Caco-2 (cell line): ENCODE data around the gene LIMK2. TPM values are rescaled to one million over a fixed set of nuclear protein-coding genes. Genes with fewer than 3 reads are reported as not detected.

ENCODE experiments used
- BruUV-seq: library from RNA; stranded (reverse); fragments of 400-500 nt; replicated peaks from 2 replicates; lab custom pipeline; 2021; lab: Mats Ljungman, UMichigan
- CTCF ChIA-PET: fragments of 300-600 bp; sonication (Branson Sonifier 250); formaldehyde crosslinking; loops from one replicate; lab custom pipeline; 2022; ENCODE audit warnings: antibody characterized with exemption; lab: Charles Lee
- POLR2A ChIA-PET: fragments of 300-600 bp; sonication (Branson Sonifier 250); formaldehyde crosslinking; loops from one replicate; lab custom pipeline; 2022; ENCODE audit warnings: antibody characterized with exemption; lab: Charles Lee
- DNase-seq, 2 experiments: peaks; one replicate each; pipeline versions ENCODE4 v3.0.0 to v3.0.0-alpha.2; 2020 to 2022
- H3K27me3 ChIP-seq: replicated peaks from 2 replicates; pipeline ENCODE4 v1.6.0; 2011; ENCODE audit warnings: low read length; ENCODE audit not compliant: control insufficient read depth, insufficient read depth
- H3K36me3 ChIP-seq: 2 replicates; pipeline ENCODE4 v1.5.1; 2011; ENCODE audit warnings: low read length; ENCODE audit not compliant: control insufficient read depth, insufficient read depth
- H3K4me1 ChIP-seq: fragments of 250-450 bp; sonication (Bioruptor Pico); 2 replicates; pipeline ENCODE4 v1.5.1; 2020; ENCODE audit warnings: mild to moderate bottlenecking
- H3K4me3 ChIP-seq: 2 replicates; pipeline ENCODE4 v1.5.1; 2011; ENCODE audit warnings: low read depth, mild to moderate bottlenecking, control low read depth, low read length
- H3K9me3 ChIP-seq: fragments of 250-450 bp; sonication (Bioruptor Pico); 2 replicates; pipeline ENCODE4 v1.5.1; 2020; ENCODE audit warnings: mild to moderate bottlenecking, moderate library complexity
- H3K27ac Mint-ChIP-seq: one replicate; pipeline ENCODE4 v1.8.0; 2022; ENCODE audit warnings: mixed read lengths; ENCODE audit not compliant: unreplicated experiment
- H3K27me3 Mint-ChIP-seq: one replicate; pipeline ENCODE4 v1.8.0; 2022; ENCODE audit warnings: mixed read lengths; ENCODE audit not compliant: insufficient read depth, unreplicated experiment
- H3K36me3 Mint-ChIP-seq: one replicate; pipeline ENCODE4 v1.8.0; 2022; ENCODE audit warnings: mild to moderate bottlenecking, mixed read lengths; ENCODE audit not compliant: insufficient read depth, unreplicated experiment
- H3K4me1 Mint-ChIP-seq: one replicate; pipeline ENCODE4 v1.8.0; 2022; ENCODE audit warnings: low read depth, mixed read lengths; ENCODE audit not compliant: unreplicated experiment
- H3K4me3 Mint-ChIP-seq: one replicate; pipeline ENCODE4 v1.8.0; 2022; ENCODE audit warnings: mild to moderate bottlenecking, moderate library complexity, mixed read lengths; ENCODE audit not compliant: unreplicated experiment
- H3K9me3 Mint-ChIP-seq: one replicate; pipeline ENCODE4 v1.8.0; 2022; ENCODE audit warnings: mixed read lengths; ENCODE audit not compliant: unreplicated experiment
- CTCF ChIP-seq, 2 experiments: fragments of 200-600 bp in 1 of 2; IDR thresholded peaks; 1 replicate in 1 of 2; 2 replicates in 1 of 2; pipeline versions ENCODE4 v1.5.1 to v1.8.0; 2011 to 2022; ENCODE audit warnings: antibody characterized with exemption in 1 of 2, control low read depth in 1 of 2, inconsistent platforms in 1 of 2, low read depth in 1 of 2, low read length in 1 of 2, mild to moderate bottlenecking in 1 of 2, moderate library complexity in 1 of 2; ENCODE audit not compliant: insufficient read depth in 1 of 2, severe bottlenecking in 1 of 2, unreplicated experiment in 1 of 2
- intact Hi-C: fragments of 100-400 bp; cut with micrococcal nuclease; formaldehyde crosslinking; loops from one replicate; pipeline ENCODE4 v1.10.0; 2022; ENCODE audit not compliant: unreplicated experiment
- total RNA-seq: library from RNA; stranded (reverse); gene quantifications from 2 replicates; pipeline ENCODE4 v1.2.3, GENCODE V29; 2022

Gene LIMK2
- total RNA-seq, 1 experiment from 2014 or later: 36.3 TPM

GRCh38 chr22:31327806-31328543 lies 115.9 kb downstream of the LIMK2 start:
- no peaks in the 10 kb centered on the region for H3K4me1 Mint-ChIP-seq
- no peak for TF ChIP-seq CTCF (IDR thresholded peaks at IDR 0.05; ENCODE audit: insufficient read depth in 1 of 2, low read depth in 1 of 2, low read length in 1 of 2, severe bottlenecking in 1 of 2, unreplicated experiment in 1 of 2)
- no peak for DNase-seq
- H3K9me3 Mint-ChIP-seq: no peaks in the 10 kb centered on the region
- H3K27ac Mint-ChIP-seq: no peak overlapping the region
- Histone ChIP-seq H3K4me1 (no peaks in the 10 kb centered on the region), H3K36me3 (no peaks in the 10 kb centered on the region; the same call in none of the 2 replicates), H3K27me3 (no peaks in the 10 kb centered on the region), H3K9me3 (no peaks in the 10 kb centered on the region), H3K4me3 (no peak overlapping the region)
- ChIA-PET POLR2A (no interaction called here), CTCF (interaction anchor here (0.6 kb wide), 1 partner anchor 26 kb away, joined by 5 read pairs; no protein-coding TSS in a partner anchor)
- H3K4me3 Mint-ChIP-seq: no peak overlapping the region
- BruUV-seq: no TSS peak
- intact Hi-C loops: no loop called here
- H3K27me3 Mint-ChIP-seq: no peaks in the 10 kb centered on the region
- H3K36me3 Mint-ChIP-seq: peaks cover 54% of the 10 kb centered on the region

DNA sequence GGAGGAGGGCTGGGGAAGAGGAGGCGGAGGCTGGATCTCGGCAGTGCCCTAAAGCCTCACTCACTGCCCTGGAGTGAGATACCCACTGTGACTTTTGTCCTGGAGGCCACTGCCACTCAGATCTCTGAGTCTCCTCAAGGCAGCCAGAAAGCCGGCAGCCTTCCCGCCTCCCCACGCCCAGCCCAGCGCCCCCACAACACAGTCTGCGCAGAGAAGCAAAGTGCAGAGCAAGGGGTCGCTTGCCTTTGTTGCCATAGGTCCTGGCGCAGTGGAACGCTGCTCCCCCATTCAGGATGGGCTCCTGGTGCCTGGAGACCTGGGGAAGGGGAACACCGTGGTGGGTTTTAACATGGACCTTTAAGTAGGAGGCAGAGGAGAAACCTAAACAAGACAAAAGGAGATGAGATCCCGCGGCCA lies 116.5 kb downstream of the LIMK2 start:
- H3K27me3 ChIP-seq: no peaks in the 10 kb centered on the region
- no peak overlapping the region for H3K4me3 ChIP-seq
- H3K9me3 Mint-ChIP-seq: no peaks in the 10 kb centered on the region
- DNase-seq: no peak
- POLR2A ChIA-PET: no interaction called here
- no peaks in the 10 kb centered on the region for H3K9me3 ChIP-seq
- H3K36me3 Mint-ChIP-seq: peaks cover 60% of the 10 kb centered on the region
- CTCF ChIA-PET: no interaction called here
- no peak overlapping the region for H3K4me3 Mint-ChIP-seq
- intact Hi-C loops: no loop called here
- H3K27ac Mint-ChIP-seq: no peak overlapping the region
- no peaks in the 10 kb centered on the region for H3K27me3 Mint-ChIP-seq
- no peak for TF ChIP-seq CTCF (IDR thresholded peaks at IDR 0.05; ENCODE audit: insufficient read depth in 1 of 2, low read depth in 1 of 2, low read length in 1 of 2, severe bottlenecking in 1 of 2, unreplicated experiment in 1 of 2)
- no peaks in the 10 kb centered on the region; the same call in none of the 2 replicates for H3K36me3 ChIP-seq
- H3K4me1 Mint-ChIP-seq: no peaks in the 10 kb centered on the region
- H3K4me1 ChIP-seq: no peaks in the 10 kb centered on the region
- BruUV-seq: no TSS peak

GRCh38 chr22:31329029-31329428 lies 116.9 kb downstream of the LIMK2 start:
- Mint-ChIP-seq H3K27me3 (no peaks in the 10 kb centered on the region), H3K27ac (no peak overlapping the region), H3K9me3 (no peaks in the 10 kb centered on the region), H3K4me3 (no peak overlapping the region), H3K36me3 (peaks cover 65% of the 10 kb centered on the region), H3K4me1 (no peaks in the 10 kb centered on the region)
- ChIA-PET POLR2A (no interaction called here), CTCF (no interaction called here)
- Histone ChIP-seq H3K27me3 (no peaks in the 10 kb centered on the region), H3K4me3 (no peak overlapping the region), H3K4me1 (no peaks in the 10 kb centered on the region), H3K36me3 (no peaks in the 10 kb centered on the region; the same call in none of the 2 replicates), H3K9me3 (no peaks in the 10 kb centered on the region)
- intact Hi-C loops: no loop called here
- BruUV-seq: no TSS peak
- no peak for DNase-seq
- TF ChIP-seq CTCF (IDR thresholded peaks at IDR 0.05; ENCODE audit: insufficient read depth in 1 of 2, low read depth in 1 of 2, low read length in 1 of 2, severe bottlenecking in 1 of 2, unreplicated experiment in 1 of 2): no peak

Other genes with a start within 250 kb of the LIMK2 start
- gene MORC2, start 243.5 kb upstream of the LIMK2 start, total RNA-seq: 44.9 and 49.9 TPM in 2 replicates
- gene TUG1, start 243.0 kb upstream of the LIMK2 start, total RNA-seq: 99.1 and 103 TPM in 2 replicates
- 69.8 and 71.0 TPM in 2 replicates for gene SMTN, start 131.0 kb upstream of the LIMK2 start, total RNA-seq
- 1.3 and 2.0 TPM in 2 replicates for gene SELENOM, start 104.7 kb upstream of the LIMK2 start, total RNA-seq
- gene INPP5J, start 89.3 kb upstream of the LIMK2 start, total RNA-seq: 6.8 and 7.8 TPM in 2 replicates
- gene PLA2G3, start 71.8 kb upstream of the LIMK2 start, total RNA-seq: not detected in 2 replicates
- 27.8 and 30.3 TPM in 2 replicates for gene RNF185, start 52.1 kb upstream of the LIMK2 start, total RNA-seq
- 0.68 and 0.72 TPM in 2 replicates for gene PIK3IP1, start 80.2 kb downstream of the LIMK2 start, total RNA-seq
- 36.6 and 40.9 TPM in 2 replicates for gene PATZ1, start 134.0 kb downstream of the LIMK2 start, total RNA-seq
- gene DRG1, start 187.3 kb downstream of the LIMK2 start, total RNA-seq: 78.3 and 87.6 TPM in 2 replicates